Glutamatergic neuron (in vitro differentiated cells): ENCODE results near the gene MAGEA9. TPM values are rescaled to one million over a fixed set of nuclear protein-coding genes. Genes with fewer than 3 reads are reported as not detected.
"Not testable (repeated sequence)": the region's sequence is repeated elsewhere in the genome, so short reads cannot be mapped to it uniquely, and the experiment has no call there.

ENCODE experiments used
- DNase-seq: peaks from one replicate; pipeline ENCODE4 v3.0.0; 2022
- H3K27ac Mint-ChIP-seq: one replicate; pipeline ENCODE4 v1.8.0; 2020; ENCODE audit warnings: mild to moderate bottlenecking, mixed read lengths, inconsistent platforms; ENCODE audit not compliant: unreplicated experiment
- H3K27me3 Mint-ChIP-seq: one replicate; pipeline ENCODE4 v1.8.0; 2020; ENCODE audit warnings: mild to moderate bottlenecking, moderate library complexity, mixed read lengths, inconsistent platforms; ENCODE audit not compliant: unreplicated experiment
- H3K36me3 Mint-ChIP-seq: one replicate; pipeline ENCODE4 v1.8.0; 2020; ENCODE audit warnings: mild to moderate bottlenecking, mixed read lengths, inconsistent platforms; ENCODE audit not compliant: unreplicated experiment
- H3K4me1 Mint-ChIP-seq: one replicate; pipeline ENCODE4 v1.8.0; 2020; ENCODE audit warnings: mild to moderate bottlenecking, low read depth, mixed read lengths, inconsistent platforms; ENCODE audit not compliant: unreplicated experiment
- H3K4me3 Mint-ChIP-seq: one replicate; pipeline ENCODE4 v1.8.0; 2020; ENCODE audit warnings: mild to moderate bottlenecking, mixed read lengths, inconsistent platforms; ENCODE audit not compliant: unreplicated experiment
- H3K9me3 Mint-ChIP-seq: one replicate; pipeline ENCODE4 v1.8.0; 2020; ENCODE audit warnings: mild to moderate bottlenecking, moderate library complexity, mixed read lengths, inconsistent platforms; ENCODE audit not compliant: unreplicated experiment
- CTCF ChIP-seq: fragments of 200-600 bp; sonication (generic); IDR thresholded peaks from one replicate; pipeline ENCODE4 v1.5.0; 2021; ENCODE audit not compliant: partially characterized antibody, unreplicated experiment
- long read RNA-seq: library from polyadenylated mRNA; unstranded; transcript quantifications from one replicate; pipeline ENCODE4 v2.0.0, GENCODE V29; 2020; ENCODE audit not compliant: unreplicated experiment
- total RNA-seq: library from RNA; stranded (reverse); fragmentation: NEBNext Ultra II Directional; extraction: Animal tissue kit (Norgen Biotek cat#: 25700); gene quantifications from one replicate; pipeline ENCODE4 v1.2.1, GENCODE V29; 2021; ENCODE audit not compliant: unreplicated experiment

MAGEA9 gene
- not detected for total RNA-seq
- long read RNA-seq = 0 reads

- H3K27me3 Mint-ChIP-seq, H3K4me3 Mint-ChIP-seq, H3K9me3 Mint-ChIP-seq, DNase-seq, H3K36me3 Mint-ChIP-seq, H3K4me1 Mint-ChIP-seq, H3K27ac Mint-ChIP-seq: not testable (repeated sequence)
Measured at GRCh38 chrX:149781727-149782126, at the start of gene MAGEA9. TSS of gene MAGEA9 (plus strand) at chrX:149781930. CDS start at chrX:149786211, 4,281 bp downstream.

GRCh38 chrX:149742269-149742668 is 39.5 kb upstream of the MAGEA9 start:
- H3K27ac Mint-ChIP-seq, H3K4me3 Mint-ChIP-seq, DNase-seq, H3K4me1 Mint-ChIP-seq, H3K27me3 Mint-ChIP-seq, H3K36me3 Mint-ChIP-seq, H3K9me3 Mint-ChIP-seq: not testable (repeated sequence)

GRCh38 chrX:149746390-149747007 is 35.2 kb upstream of the MAGEA9 start:
- H3K27ac Mint-ChIP-seq, DNase-seq, H3K4me1 Mint-ChIP-seq, H3K27me3 Mint-ChIP-seq, H3K9me3 Mint-ChIP-seq, H3K36me3 Mint-ChIP-seq, H3K4me3 Mint-ChIP-seq: not testable (repeated sequence)

- no peaks in the 10 kb centered on the region for H3K36me3 Mint-ChIP-seq
- no peak overlapping the region for H3K4me3 Mint-ChIP-seq
- H3K27me3 Mint-ChIP-seq = no peaks in the 10 kb centered on the region
- DNase-seq = no peak
- peaks cover 1% of the 10 kb centered on the region for H3K9me3 Mint-ChIP-seq
- no peak for TF ChIP-seq CTCF
- no peak overlapping the region for H3K27ac Mint-ChIP-seq
- no peaks in the 10 kb centered on the region for H3K4me1 Mint-ChIP-seq
Measured at GRCh38 chrX:149757206-149758067, 24.3 kb upstream of the MAGEA9 start.

- H3K4me3 Mint-ChIP-seq = no peak overlapping the region
- H3K27ac Mint-ChIP-seq = no peak overlapping the region
- H3K9me3 Mint-ChIP-seq = peaks cover 1% of the 10 kb centered on the region
- DNase-seq = no peak
- no peaks in the 10 kb centered on the region for H3K4me1 Mint-ChIP-seq
- no peaks in the 10 kb centered on the region for H3K27me3 Mint-ChIP-seq
- no peaks in the 10 kb centered on the region for H3K36me3 Mint-ChIP-seq
- no peak for TF ChIP-seq CTCF
Measured at GRCh38 chrX:149758068-149758714, 23.5 kb upstream of the MAGEA9 start.

GRCh38 chrX:149758715-149759078 is 23.0 kb upstream of the MAGEA9 start:
- H3K9me3 Mint-ChIP-seq, H3K27me3 Mint-ChIP-seq, H3K27ac Mint-ChIP-seq, H3K4me1 Mint-ChIP-seq, DNase-seq, H3K4me3 Mint-ChIP-seq, H3K36me3 Mint-ChIP-seq: not testable (repeated sequence)
